Measurements from ENCODE around the gene ATXN1.

ATXN1 gene

GRCh38 chr6:16562498-16562897 lies 198.8 kb downstream of the ATXN1 start:
- no peak overlapping the region for H2AFZ ChIP-seq
- H3K79me2 ChIP-seq = no peaks in the 10 kb centered on the region
- no peaks in the 10 kb centered on the region for H3K27me3 ChIP-seq (ENCODE audit: control insufficient read depth, insufficient read depth, low read length)
- no peak overlapping the region for H3K27ac ChIP-seq
- no peaks in the 10 kb centered on the region for H3K9me3 ChIP-seq (ENCODE audit: control insufficient read depth, low read length)
- H3K4me3 ChIP-seq (ENCODE audit: low read depth, low read length) = no peak overlapping the region
- no peak overlapping the region for H3K9ac ChIP-seq
- no peak overlapping the region for H3K4me2 ChIP-seq (ENCODE audit: low read length)
- no peaks in the 10 kb centered on the region for H3K36me3 ChIP-seq (ENCODE audit: control insufficient read depth, insufficient read depth, low read length)
- no peaks in the 10 kb centered on the region for H3K4me1 ChIP-seq
- no peak for TF ChIP-seq CTCF (IDR thresholded peaks at IDR 0.05)

- no peak overlapping the region for H2AFZ ChIP-seq
- H3K36me3 ChIP-seq (ENCODE audit: control insufficient read depth, insufficient read depth, low read length) = no peaks in the 10 kb centered on the region
- no peak overlapping the region for H3K4me2 ChIP-seq (ENCODE audit: low read length)
- H3K27me3 ChIP-seq (ENCODE audit: control insufficient read depth, insufficient read depth, low read length) = no peaks in the 10 kb centered on the region
- no peak overlapping the region for H3K4me3 ChIP-seq (ENCODE audit: low read depth, low read length)
- TF ChIP-seq CTCF (IDR thresholded peaks at IDR 0.05) = no peak
- no peaks in the 10 kb centered on the region for H3K4me1 ChIP-seq
- H3K27ac ChIP-seq = no peak overlapping the region
- no peak overlapping the region for H3K9ac ChIP-seq
- H3K9me3 ChIP-seq (ENCODE audit: control insufficient read depth, low read length) = no peaks in the 10 kb centered on the region
- no peaks in the 10 kb centered on the region for H3K79me2 ChIP-seq
Measured at GRCh38 chr6:16559071-16559470, 202.2 kb downstream of the ATXN1 start.

GRCh38 chr6:16555550-16555949 lies 205.7 kb downstream of the ATXN1 start:
- no peak overlapping the region for H3K9ac ChIP-seq
- no peak for TF ChIP-seq CTCF (IDR thresholded peaks at IDR 0.05)
- no peak overlapping the region for H2AFZ ChIP-seq
- no peaks in the 10 kb centered on the region for H3K36me3 ChIP-seq (ENCODE audit: control insufficient read depth, insufficient read depth, low read length)
- H3K27ac ChIP-seq = no peak overlapping the region
- no peaks in the 10 kb centered on the region for H3K4me1 ChIP-seq
- no peak overlapping the region for H3K4me3 ChIP-seq (ENCODE audit: low read depth, low read length)
- H3K9me3 ChIP-seq (ENCODE audit: control insufficient read depth, low read length) = no peaks in the 10 kb centered on the region
- no peaks in the 10 kb centered on the region for H3K27me3 ChIP-seq (ENCODE audit: control insufficient read depth, insufficient read depth, low read length)
- no peaks in the 10 kb centered on the region for H3K79me2 ChIP-seq
- H3K4me2 ChIP-seq (ENCODE audit: low read length) = no peak overlapping the region

- H3K9ac ChIP-seq = no peak overlapping the region
- no peak for TF ChIP-seq CTCF (IDR thresholded peaks at IDR 0.05)
- no peak overlapping the region for H3K27ac ChIP-seq
- H3K79me2 ChIP-seq = no peaks in the 10 kb centered on the region
- no peaks in the 10 kb centered on the region for H3K36me3 ChIP-seq (ENCODE audit: control insufficient read depth, insufficient read depth, low read length)
- no peaks in the 10 kb centered on the region for H3K9me3 ChIP-seq (ENCODE audit: control insufficient read depth, low read length)
- no peaks in the 10 kb centered on the region for H3K27me3 ChIP-seq (ENCODE audit: control insufficient read depth, insufficient read depth, low read length)
- H3K4me3 ChIP-seq (ENCODE audit: low read depth, low read length) = no peak overlapping the region
- H3K4me2 ChIP-seq (ENCODE audit: low read length) = no peak overlapping the region
- H2AFZ ChIP-seq = no peak overlapping the region
- no peaks in the 10 kb centered on the region for H3K4me1 ChIP-seq
Measured at GRCh38 chr6:16553531-16553930, 207.7 kb downstream of the ATXN1 start.

GRCh38 chr6:16551466-16551865 lies 209.8 kb downstream of the ATXN1 start:
- TF ChIP-seq CTCF (IDR thresholded peaks at IDR 0.05) = no peak
- Histone ChIP-seq H3K27ac (no peak overlapping the region), H2AFZ (no peak overlapping the region)

More at GRCh38 chr6:16551466-16551865, 209.8 kb downstream of the ATXN1 start:
- no peak overlapping the region for H3K4me2 ChIP-seq (ENCODE audit: low read length)
- no peaks in the 10 kb centered on the region for H3K4me1 ChIP-seq
- H3K79me2 ChIP-seq = no peaks in the 10 kb centered on the region
- no peaks in the 10 kb centered on the region for H3K36me3 ChIP-seq (ENCODE audit: control insufficient read depth, insufficient read depth, low read length)
- no peak overlapping the region for H3K9ac ChIP-seq
- H3K9me3 ChIP-seq (ENCODE audit: control insufficient read depth, low read length) = no peaks in the 10 kb centered on the region
- H3K4me3 ChIP-seq (ENCODE audit: low read depth, low read length) = no peak overlapping the region
- no peaks in the 10 kb centered on the region for H3K27me3 ChIP-seq (ENCODE audit: control insufficient read depth, insufficient read depth, low read length)
